MM.1S (cell line): Measurements from ENCODE around the gene APCDD1L.

Experiments used
- DNase-seq: peaks from one replicate; pipeline ENCODE4 v3.0.0-alpha.2; 2015
- H2AFZ ChIP-seq: fragments of 300-600 bp; sonication (generic); 2 replicates; pipeline ENCODE4 v1.6.0; 2016; ENCODE audit warnings: antibody characterized with exemption, low read length
- H3F3A ChIP-seq: fragments of 300-600 bp; sonication (generic); 2 replicates; pipeline ENCODE4 v1.6.1; 2016; ENCODE audit warnings: mild to moderate bottlenecking, antibody characterized with exemption, low read length, moderate library complexity, mixed read lengths; ENCODE audit not compliant: insufficient read depth
- H3K27ac ChIP-seq: fragments of 300-600 bp; sonication (generic); 2 replicates; pipeline ENCODE4 v1.5.1; 2016; ENCODE audit warnings: mild to moderate bottlenecking, low read length
- H3K27me3 ChIP-seq: fragments of 300-600 bp; sonication (generic); replicated peaks from 2 replicates; pipeline ENCODE4 v1.6.0; 2016; ENCODE audit warnings: low read length; ENCODE audit not compliant: insufficient read depth
- H3K36me3 ChIP-seq: fragments of 300-600 bp; sonication (generic); replicated peaks from 2 replicates; pipeline ENCODE4 v1.6.1; 2016; ENCODE audit warnings: mild to moderate bottlenecking, low read length, mixed read lengths; ENCODE audit not compliant: insufficient read depth
- H3K4me1 ChIP-seq: fragments of 300-600 bp; sonication (generic); 2 replicates; pipeline ENCODE4 v1.6.1; 2016; ENCODE audit warnings: low read length, mixed read lengths
- H3K4me2 ChIP-seq: fragments of 300-600 bp; sonication (generic); 2 replicates; pipeline ENCODE4 v1.6.0; 2016; ENCODE audit warnings: low read depth, low read length
- H3K4me3 ChIP-seq: fragments of 300-600 bp; sonication (generic); 2 replicates; pipeline ENCODE4 v1.5.1; 2016; ENCODE audit warnings: low read length, mixed read lengths
- H3K79me2 ChIP-seq: fragments of 300-600 bp; sonication (generic); 2 replicates; pipeline ENCODE4 v1.6.1; 2016; ENCODE audit warnings: mixed run types, low read length, mixed read lengths
- H3K9ac ChIP-seq: fragments of 300-600 bp; sonication (generic); 2 replicates; pipeline ENCODE4 v1.6.1; 2016; ENCODE audit warnings: low read length, mixed read lengths
- H3K9me2 ChIP-seq: fragments of 300-600 bp; sonication (generic); replicated peaks from 2 replicates; pipeline ENCODE4 v1.6.1; 2016; ENCODE audit warnings: mild to moderate bottlenecking, low read length, mixed read lengths; ENCODE audit not compliant: insufficient read depth
- H3K9me3 ChIP-seq: fragments of 300-600 bp; sonication (generic); replicated peaks from 2 replicates; pipeline ENCODE4 v1.6.1; 2016; ENCODE audit warnings: mild to moderate bottlenecking, low read length, mixed read lengths; ENCODE audit not compliant: insufficient read depth
- H4K20me1 ChIP-seq: fragments of 300-600 bp; sonication (generic); 2 replicates; pipeline ENCODE4 v1.6.1; 2016; ENCODE audit warnings: mild to moderate bottlenecking, low read length, moderate library complexity, mixed read lengths; ENCODE audit not compliant: insufficient read depth
- EZH2 ChIP-seq: fragments of 300-600 bp; sonication (generic); optimal IDR thresholded peaks from 2 replicates; pipeline ENCODE3; 2017; ENCODE audit warnings: low read depth, mild to moderate bottlenecking, antibody characterized with exemption, low read length, mixed read lengths
- EZH2phosphoT487 ChIP-seq: fragments of 300-600 bp; sonication (generic); IDR thresholded peaks from 2 replicates; pipeline ENCODE4 v1.6.1; 2018; ENCODE audit warnings: antibody characterized with exemption, low read length
- TF ChIP-seq, protein P1 (sequence below): fragments of 300-600 bp; sonication (generic); IDR thresholded peaks from 2 replicates; pipeline ENCODE4 v1.5.1; 2016; ENCODE audit warnings: antibody characterized with exemption, low read length, mixed read lengths

APCDD1L gene

GRCh38 chr20:58450254-58450653 lies 64.9 kb downstream of the APCDD1L start:
- H3K4me3 ChIP-seq: no peak overlapping the region
- H3F3A ChIP-seq: no peaks in the 10 kb centered on the region
- no peaks in the 10 kb centered on the region for H3K79me2 ChIP-seq
- TF ChIP-seq, protein P1, sequence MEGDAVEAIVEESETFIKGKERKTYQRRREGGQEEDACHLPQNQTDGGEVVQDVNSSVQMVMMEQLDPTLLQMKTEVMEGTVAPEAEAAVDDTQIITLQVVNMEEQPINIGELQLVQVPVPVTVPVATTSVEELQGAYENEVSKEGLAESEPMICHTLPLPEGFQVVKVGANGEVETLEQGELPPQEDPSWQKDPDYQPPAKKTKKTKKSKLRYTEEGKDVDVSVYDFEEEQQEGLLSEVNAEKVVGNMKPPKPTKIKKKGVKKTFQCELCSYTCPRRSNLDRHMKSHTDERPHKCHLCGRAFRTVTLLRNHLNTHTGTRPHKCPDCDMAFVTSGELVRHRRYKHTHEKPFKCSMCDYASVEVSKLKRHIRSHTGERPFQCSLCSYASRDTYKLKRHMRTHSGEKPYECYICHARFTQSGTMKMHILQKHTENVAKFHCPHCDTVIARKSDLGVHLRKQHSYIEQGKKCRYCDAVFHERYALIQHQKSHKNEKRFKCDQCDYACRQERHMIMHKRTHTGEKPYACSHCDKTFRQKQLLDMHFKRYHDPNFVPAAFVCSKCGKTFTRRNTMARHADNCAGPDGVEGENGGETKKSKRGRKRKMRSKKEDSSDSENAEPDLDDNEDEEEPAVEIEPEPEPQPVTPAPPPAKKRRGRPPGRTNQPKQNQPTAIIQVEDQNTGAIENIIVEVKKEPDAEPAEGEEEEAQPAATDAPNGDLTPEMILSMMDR: no peak
- TF ChIP-seq EZH2 (no peak), EZH2phosphoT487 (no peak)
- H3K36me3 ChIP-seq: 0 out of 2 replicates have a peak, but pooled peaks cover 4% of the 10 kb centered on the region
- H4K20me1 ChIP-seq: 0 out of 2 replicates have a peak, but pooled peaks cover 5% of the 10 kb centered on the region
- no peaks in the 10 kb centered on the region for H3K4me1 ChIP-seq
- no peaks in the 10 kb centered on the region for H3K9me3 ChIP-seq
- no peak for DNase-seq
- H3K9me2 ChIP-seq: no peaks in the 10 kb centered on the region
- no peak overlapping the region for H2AFZ ChIP-seq
- H3K27ac ChIP-seq: no peak overlapping the region
- H3K27me3 ChIP-seq: no peaks in the 10 kb centered on the region
- no peak overlapping the region for H3K9ac ChIP-seq
- H3K4me2 ChIP-seq: no peak overlapping the region

DNA sequence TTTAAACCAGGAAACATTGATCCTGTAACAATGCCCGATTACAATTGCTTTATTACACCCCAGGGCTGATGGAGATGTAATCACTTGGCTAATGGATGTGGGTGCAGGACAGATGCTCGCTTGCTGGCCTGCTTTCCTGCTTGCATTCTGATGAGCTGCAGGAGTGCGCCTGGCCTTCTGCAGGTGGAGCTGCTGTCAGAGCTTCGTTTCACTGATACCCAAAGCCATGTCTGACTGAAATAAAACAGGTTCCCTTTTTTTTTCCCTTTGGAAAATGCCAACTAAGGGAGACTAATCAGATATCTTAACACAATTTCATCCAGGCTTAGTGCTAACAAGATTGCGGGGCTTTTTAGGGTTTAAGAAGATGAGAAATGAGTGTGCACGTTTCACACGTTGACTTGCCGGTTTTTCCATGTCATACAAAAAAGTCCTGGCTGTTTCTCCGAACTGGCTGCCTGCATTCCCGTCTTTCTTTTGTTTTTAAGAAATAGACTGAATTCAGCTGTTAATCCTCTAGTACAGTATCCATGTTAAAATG lies 65.4 kb downstream of the APCDD1L start:
- H4K20me1 ChIP-seq: 0 out of 2 replicates have a peak, but pooled peaks cover 5% of the 10 kb centered on the region
- H3K27me3 ChIP-seq: no peaks in the 10 kb centered on the region
- 0 out of 2 replicates have a peak, but pooled peaks cover 5% of the 10 kb centered on the region for H3K4me1 ChIP-seq
- H3K9ac ChIP-seq: no peak overlapping the region
- H3K4me3 ChIP-seq: no peak overlapping the region
- H3K79me2 ChIP-seq: no peaks in the 10 kb centered on the region
- TF ChIP-seq, protein P1: no peak
- TF ChIP-seq EZH2phosphoT487 (no peak), EZH2 (no peak)
- no peaks in the 10 kb centered on the region for H3K9me3 ChIP-seq
- DNase-seq: no peak
- no peak overlapping the region for H2AFZ ChIP-seq
- no peaks in the 10 kb centered on the region for H3F3A ChIP-seq
- H3K9me2 ChIP-seq: no peaks in the 10 kb centered on the region
- no peak overlapping the region for H3K4me2 ChIP-seq
- H3K27ac ChIP-seq: no peak overlapping the region
- H3K36me3 ChIP-seq: 0 out of 2 replicates have a peak, but pooled peaks cover 4% of the 10 kb centered on the region

DNA sequence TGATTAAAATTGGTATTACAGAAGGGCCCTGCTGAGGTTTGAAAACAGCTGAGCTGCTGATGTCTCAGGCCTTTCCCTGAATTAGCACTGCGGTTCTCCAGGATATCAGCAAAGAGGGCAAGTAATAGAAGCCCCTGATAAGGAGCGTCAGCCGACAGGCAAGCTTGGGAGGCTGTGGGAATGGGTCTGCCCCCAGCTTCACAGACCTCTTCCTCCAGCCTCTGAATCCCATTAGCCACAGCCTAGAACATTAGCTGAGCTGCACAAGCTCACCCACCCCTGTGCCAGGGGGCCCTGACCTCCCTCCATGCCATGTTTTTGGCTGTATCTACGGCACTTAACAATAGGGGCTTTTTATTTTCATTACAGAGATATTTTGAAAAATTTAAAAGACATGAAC lies 66.2 kb downstream of the APCDD1L start:
- no peak for DNase-seq
- H3K4me2 ChIP-seq: no peak overlapping the region
- 0 out of 2 replicates have a peak, but pooled peaks cover 5% of the 10 kb centered on the region for H4K20me1 ChIP-seq
- no peaks in the 10 kb centered on the region for H3K79me2 ChIP-seq
- no peak overlapping the region for H3K27ac ChIP-seq
- H3K4me3 ChIP-seq: no peak overlapping the region
- H3K9me2 ChIP-seq: no peaks in the 10 kb centered on the region
- no peaks in the 10 kb centered on the region for H3F3A ChIP-seq
- 0 out of 2 replicates have a peak, but pooled peaks cover 4% of the 10 kb centered on the region for H3K36me3 ChIP-seq
- no peaks in the 10 kb centered on the region for H3K9me3 ChIP-seq
- H2AFZ ChIP-seq: no peak overlapping the region
- H3K4me1 ChIP-seq: 0 out of 2 replicates have a peak, but pooled peaks cover 5% of the 10 kb centered on the region
- no peak overlapping the region for H3K9ac ChIP-seq
- no peaks in the 10 kb centered on the region for H3K27me3 ChIP-seq
- no peak for TF ChIP-seq EZH2phosphoT487
- TF ChIP-seq, protein P1: no peak
- no peak for TF ChIP-seq EZH2
